Keratinocyte (primary cell): Measurements from ENCODE around the gene TLL2.

Experiments
- EZH2 ChIP-seq: IDR thresholded peaks from one replicate; pipeline ENCODE4 v1.6.1; 2012; ENCODE audit warnings: inconsistent platforms, mild to moderate bottlenecking, low read length, moderate library complexity
- TF ChIP-seq, protein P1 (sequence below), 3 experiments: IDR thresholded peaks in 1 of 3; conservative IDR thresholded peaks in 1 of 3; optimal IDR thresholded peaks in 1 of 3; 2 replicates in 2 of 3; 3 replicates in 1 of 3; pipeline versions ENCODE3 to v1.5.1; 2011; ENCODE audit warnings: low read length in 3 of 3, mild to moderate bottlenecking in 3 of 3, moderate library complexity in 2 of 3, control low read depth in 1 of 3, inconsistent platforms in 1 of 3; ENCODE audit not compliant: insufficient read depth in 2 of 3; ENCODE audit errors: extremely low read depth in 1 of 3

DNA sequence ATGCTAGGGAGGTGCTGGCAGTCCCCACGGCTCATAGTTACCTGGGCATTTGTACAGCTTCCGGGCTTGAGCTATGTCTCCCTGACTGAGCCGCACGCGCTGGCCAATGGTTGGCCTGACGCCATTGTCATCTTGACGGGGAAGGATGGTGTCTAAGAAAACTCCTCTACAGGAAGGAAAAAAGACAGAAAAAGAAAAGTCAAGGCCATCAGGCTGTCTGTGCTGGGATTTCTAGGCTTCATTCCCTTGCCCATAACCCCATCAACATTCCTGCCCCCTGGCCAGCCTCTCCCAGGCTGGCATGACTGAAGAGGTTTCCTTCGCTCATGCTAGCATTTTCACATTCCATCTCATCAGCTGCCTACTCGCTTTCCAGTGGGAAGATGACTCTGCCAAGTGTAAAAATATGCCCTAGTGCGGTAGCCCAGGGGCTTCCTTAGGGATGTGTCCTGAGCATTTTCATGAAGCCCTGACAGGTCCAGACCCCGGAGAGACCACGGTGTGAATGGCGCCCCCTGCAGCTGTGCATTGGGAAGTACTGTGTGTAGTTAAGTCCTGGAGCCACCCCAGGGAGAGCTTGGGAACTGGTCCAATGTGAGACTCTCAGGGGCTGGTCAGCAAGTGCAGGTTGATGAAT is 100.5 kb downstream of the TLL2 start:
- TF ChIP-seq, protein P1, sequence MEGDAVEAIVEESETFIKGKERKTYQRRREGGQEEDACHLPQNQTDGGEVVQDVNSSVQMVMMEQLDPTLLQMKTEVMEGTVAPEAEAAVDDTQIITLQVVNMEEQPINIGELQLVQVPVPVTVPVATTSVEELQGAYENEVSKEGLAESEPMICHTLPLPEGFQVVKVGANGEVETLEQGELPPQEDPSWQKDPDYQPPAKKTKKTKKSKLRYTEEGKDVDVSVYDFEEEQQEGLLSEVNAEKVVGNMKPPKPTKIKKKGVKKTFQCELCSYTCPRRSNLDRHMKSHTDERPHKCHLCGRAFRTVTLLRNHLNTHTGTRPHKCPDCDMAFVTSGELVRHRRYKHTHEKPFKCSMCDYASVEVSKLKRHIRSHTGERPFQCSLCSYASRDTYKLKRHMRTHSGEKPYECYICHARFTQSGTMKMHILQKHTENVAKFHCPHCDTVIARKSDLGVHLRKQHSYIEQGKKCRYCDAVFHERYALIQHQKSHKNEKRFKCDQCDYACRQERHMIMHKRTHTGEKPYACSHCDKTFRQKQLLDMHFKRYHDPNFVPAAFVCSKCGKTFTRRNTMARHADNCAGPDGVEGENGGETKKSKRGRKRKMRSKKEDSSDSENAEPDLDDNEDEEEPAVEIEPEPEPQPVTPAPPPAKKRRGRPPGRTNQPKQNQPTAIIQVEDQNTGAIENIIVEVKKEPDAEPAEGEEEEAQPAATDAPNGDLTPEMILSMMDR (optimal IDR thresholded peaks at IDR 0.05 in 1 of 3, IDR thresholded peaks at IDR 0.05 in 1 of 3, conservative IDR thresholded peaks at IDR 0.05 in 1 of 3; ENCODE audit: extremely low read depth in 1 of 3, insufficient read depth in 2 of 3, low read length in 3 of 3) = peak; percentile 13 to 18 (median 15)
- no peak for TF ChIP-seq EZH2
